KOPT-K1 (cell line): ENCODE data around the gene BHLHA9.

ENCODE experiments used
- H3K27ac ChIP-seq: fragments of 200-600 bp; sonication (generic); 2 replicates; pipeline ENCODE4 v1.5.1; 2016; ENCODE audit warnings: antibody characterized with exemption, mild to moderate bottlenecking, low read depth, low read length; ENCODE audit not compliant: poor library complexity, severe bottlenecking
- H3K36me3 ChIP-seq: fragments of 200-600 bp; sonication (generic); 2 replicates; pipeline ENCODE4 v1.5.1; 2017; ENCODE audit warnings: antibody characterized with exemption, mild to moderate bottlenecking, low read length, moderate library complexity; ENCODE audit not compliant: insufficient read depth
- H3K9me3 ChIP-seq: fragments of 200-600 bp; sonication (generic); 2 replicates; pipeline ENCODE4 v1.5.1; 2017; ENCODE audit warnings: antibody characterized with exemption, low read length, mild to moderate bottlenecking; ENCODE audit not compliant: insufficient read depth, poor library complexity, severe bottlenecking

Gene BHLHA9

DNA sequence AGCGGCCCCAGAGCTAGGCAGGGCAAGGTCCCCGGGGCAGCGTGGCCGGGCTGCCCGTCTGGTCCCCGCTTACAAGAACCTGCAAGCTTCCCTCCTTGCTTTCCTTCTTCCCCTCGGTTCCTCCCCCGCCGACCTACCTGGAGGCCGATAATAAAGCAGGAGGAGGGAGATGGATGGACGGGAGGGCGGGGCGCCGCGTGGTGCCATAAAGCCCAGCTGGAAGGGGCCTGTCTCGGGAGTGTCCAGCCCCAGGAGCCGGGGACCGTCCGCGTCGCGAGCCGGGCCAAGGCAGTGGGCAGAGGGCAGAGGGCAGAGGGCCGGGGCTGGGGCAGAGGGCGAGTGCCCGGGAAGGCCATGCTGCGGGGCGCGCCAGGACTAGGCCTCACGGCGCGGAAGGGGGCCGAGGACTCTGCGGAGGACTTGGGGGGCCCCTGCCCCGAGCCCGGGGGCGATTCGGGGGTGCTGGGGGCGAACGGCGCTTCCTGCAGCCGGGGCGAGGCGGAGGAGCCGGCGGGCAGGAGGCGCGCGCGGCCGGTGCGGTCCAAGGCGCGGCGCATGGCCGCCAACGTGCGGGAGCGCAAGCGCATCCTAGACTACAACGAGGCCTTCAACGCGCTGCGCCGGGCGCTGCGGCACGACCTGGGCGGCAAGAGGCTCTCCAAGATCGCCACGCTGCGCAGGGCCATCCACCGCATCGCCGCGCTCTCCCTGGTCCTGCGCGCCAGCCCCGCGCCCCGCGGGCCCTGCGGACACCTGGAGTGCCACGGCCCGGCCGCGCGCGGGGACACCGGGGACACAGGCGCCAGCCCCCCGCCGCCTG, at the start of gene BHLHA9:
Gene BHLHA9, plus strand, starts transcription at position 235 of the 820 bp plus-strand sequence. Its CDS starts 120 bp downstream, at position 355.
- no peaks in the 10 kb centered on the region for H3K9me3 ChIP-seq
- no peaks in the 10 kb centered on the region for H3K36me3 ChIP-seq
- no peak within 1 kb of the TSS for H3K27ac ChIP-seq

DNA sequence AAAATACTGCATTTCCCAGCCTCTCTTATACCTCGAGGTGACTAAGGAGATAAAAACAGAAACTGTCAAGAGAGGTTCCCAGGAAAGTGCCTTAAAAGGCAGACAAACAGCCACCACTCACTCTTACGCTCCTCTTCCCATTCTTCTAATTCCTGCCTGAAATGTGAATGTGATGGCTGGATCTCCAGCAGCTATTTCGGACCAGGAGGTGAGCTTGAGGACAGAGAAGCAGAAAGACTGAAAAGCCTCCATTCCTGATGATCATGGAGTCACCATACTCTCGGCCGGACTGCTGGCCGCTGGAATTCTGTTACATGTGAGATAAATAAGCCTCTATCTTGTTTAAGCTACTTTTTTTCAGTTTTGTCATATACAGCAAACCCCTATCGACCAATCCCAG, 49.0 kb upstream of the BHLHA9 start:
- Histone ChIP-seq H3K9me3 (no peaks in the 10 kb centered on the region), H3K36me3 (no peaks in the 10 kb centered on the region), H3K27ac (no peak overlapping the region)

DNA sequence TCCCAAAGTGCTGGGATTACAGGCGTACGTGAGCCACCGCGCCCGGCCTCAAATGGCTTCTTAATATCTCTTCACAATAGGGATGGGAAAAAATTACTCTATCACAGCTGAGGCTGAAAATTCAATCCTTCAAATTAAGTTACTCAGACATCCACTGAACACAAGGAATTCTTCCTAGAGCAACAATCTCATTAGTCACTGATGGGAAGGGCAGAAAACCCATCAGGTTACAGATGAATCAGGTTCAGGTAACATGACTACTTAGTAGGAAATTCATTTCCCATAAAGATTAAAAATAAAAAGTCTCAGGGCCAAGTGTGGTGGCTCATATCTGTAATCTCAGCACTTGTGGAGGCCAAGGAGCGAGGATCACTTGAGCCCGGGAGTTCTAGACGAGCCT, 47.9 kb upstream of the BHLHA9 start:
- H3K36me3 ChIP-seq: no peaks in the 10 kb centered on the region
- no peak overlapping the region for H3K27ac ChIP-seq
- no peaks in the 10 kb centered on the region for H3K9me3 ChIP-seq

DNA sequence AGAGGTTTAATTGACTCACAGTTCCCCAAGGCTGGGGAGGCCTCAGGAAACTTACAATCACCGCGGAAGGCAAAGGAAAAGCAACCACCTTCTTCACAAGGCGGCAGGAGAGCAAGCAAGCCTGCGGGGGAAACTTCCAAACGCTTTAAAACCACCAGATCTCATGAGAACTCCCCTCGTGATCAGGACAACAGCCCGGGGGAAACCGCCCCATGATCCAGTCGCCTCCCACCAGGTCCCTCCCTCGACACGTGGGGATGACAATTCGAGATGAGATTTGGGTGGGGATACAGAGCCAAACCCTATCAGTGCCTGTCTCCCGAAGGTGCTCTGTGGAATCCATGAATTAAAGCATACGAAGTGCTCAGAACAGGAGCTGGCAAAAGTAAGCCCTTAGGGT, 46.6 kb upstream of the BHLHA9 start:
- Histone ChIP-seq H3K9me3 (no peaks in the 10 kb centered on the region), H3K27ac (no peak overlapping the region), H3K36me3 (no peaks in the 10 kb centered on the region)

DNA sequence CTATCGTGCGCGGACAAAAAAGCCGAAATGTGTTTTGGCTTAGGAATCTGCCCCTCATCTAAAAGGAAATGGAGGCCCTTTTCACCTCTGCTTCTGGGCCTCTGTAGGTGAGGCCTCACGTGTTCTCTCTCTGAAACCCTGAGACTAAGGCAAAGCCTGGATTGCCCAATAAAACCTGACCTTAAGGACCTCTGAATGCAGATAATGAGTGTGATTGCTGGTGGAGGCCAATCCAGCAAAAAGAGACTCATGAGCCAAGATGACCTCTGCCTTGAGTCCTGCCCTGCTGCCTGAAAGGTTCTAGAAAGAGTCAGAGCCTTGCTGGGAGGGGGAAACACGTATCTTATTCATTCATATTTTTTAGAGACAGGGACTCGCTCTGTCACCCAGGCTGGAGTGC, 45.9 kb upstream of the BHLHA9 start:
- no peaks in the 10 kb centered on the region for H3K36me3 ChIP-seq
- no peaks in the 10 kb centered on the region for H3K9me3 ChIP-seq
- no peak overlapping the region for H3K27ac ChIP-seq

DNA sequence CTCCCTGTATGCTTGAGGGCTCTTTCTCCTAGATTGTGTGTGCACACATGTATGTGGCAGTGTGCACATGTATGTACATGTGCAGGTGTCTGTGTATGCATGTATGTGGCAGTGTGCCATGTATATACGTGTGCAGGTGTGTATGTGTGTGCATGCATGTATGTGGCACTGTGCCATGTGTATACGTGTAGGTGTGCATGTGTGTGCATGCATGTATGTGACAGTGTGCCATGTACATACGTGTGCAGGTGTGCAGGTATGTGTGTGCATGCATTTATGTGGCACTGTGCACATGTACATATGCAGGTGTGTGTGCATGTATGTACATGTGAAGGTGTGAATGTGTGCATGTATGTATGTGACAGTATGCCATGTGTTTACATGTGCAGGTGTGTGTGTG, 43.9 kb upstream of the BHLHA9 start:
- no peaks in the 10 kb centered on the region for H3K36me3 ChIP-seq
- H3K9me3 ChIP-seq: no peaks in the 10 kb centered on the region
- no peak overlapping the region for H3K27ac ChIP-seq

DNA sequence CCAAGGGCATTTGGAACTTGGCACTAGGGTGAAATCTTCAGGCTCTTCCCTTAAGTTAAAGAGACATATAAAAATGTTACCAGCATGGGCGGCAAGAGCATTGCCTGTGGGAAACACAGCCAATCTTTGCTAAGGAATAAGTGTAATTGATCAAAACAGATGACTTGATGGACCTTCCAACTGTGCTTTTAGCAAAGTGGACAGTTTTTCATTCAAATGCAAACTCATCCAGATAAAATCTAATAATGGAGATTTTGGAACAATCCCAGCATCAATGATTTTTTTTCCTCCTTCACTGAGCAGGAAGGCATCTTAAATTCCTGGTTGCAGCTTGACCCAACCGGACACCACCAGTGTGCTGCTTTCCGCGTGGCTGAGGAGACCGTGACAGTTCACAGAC, 42.9 kb upstream of the BHLHA9 start:
- no peaks in the 10 kb centered on the region for H3K9me3 ChIP-seq
- H3K27ac ChIP-seq: no peak overlapping the region
- H3K36me3 ChIP-seq: no peaks in the 10 kb centered on the region

DNA sequence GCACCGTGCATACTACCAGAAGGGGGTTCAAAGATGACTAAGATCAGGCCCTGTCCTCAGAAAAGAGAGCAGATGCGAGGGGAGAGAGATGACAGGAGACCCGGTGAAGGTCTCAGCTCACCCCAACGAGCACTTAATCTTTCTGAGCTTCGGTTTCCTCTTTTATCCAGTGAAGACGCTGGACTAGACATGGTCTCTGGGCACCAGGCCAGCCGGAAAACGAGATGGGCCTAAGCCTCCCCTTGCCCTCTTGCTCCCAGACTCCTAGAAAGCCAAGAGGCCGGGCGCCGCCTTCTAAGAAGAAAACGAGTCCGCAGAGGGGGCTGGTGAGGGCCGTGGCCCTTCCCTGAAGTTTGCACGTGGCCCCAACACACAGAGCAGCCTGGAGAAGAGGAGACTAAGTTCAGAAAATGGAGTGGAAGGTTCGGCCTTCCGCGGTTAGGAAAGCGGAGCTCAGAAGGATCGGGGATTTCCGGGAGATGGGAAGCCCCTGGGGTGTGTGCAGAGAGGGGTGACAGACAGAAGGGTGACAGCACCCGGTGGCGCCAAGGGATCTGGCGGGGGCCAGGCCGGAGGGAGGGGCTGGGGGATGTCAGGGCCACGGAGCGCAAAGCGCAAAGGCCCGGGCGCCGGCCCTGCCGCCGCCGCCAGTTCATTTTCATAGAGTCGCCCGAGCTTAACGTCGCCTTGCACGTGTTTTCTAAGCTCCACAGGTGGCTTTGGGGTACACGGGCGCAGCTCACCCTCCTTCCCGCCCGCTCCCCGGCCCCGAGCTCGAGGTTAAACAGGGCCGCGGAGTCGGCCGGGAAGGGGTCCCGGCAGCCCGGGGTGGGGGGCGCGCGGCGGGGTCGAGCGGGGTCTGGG, 42.1 kb upstream of the BHLHA9 start:
- Histone ChIP-seq H3K27ac (no peak overlapping the region), H3K36me3 (no peaks in the 10 kb centered on the region), H3K9me3 (no peaks in the 10 kb centered on the region)

DNA sequence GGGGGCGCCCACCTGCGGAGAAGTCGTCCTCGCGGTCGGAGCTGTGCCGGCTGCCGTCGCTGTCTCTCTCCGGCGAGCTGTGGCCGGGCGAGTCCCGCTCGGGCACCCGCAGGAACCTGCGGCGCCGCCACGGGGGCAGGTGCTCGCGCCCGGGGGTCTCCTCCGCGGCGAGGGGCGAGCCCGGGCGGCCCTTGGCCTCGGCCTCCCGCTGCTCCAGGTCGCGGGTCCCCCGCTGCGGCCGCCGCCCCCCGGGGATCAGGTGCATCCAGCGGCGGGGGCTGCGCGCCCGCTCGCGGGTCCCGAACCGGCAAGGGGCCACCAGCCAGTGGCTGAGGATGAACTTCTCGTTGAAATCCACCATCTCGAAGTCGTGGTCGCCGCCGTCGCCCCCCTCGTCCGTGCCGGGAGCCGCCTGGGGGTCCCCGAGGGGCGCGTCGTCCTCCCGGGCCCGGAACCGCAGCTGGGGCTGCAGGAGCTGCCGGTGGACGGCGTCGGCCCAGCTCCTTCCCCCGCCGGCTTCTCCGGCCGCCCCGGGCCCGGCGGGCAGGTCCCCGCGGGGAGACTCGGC, 41.4 kb upstream of the BHLHA9 start:
- Histone ChIP-seq H3K36me3 (no peaks in the 10 kb centered on the region), H3K27ac (no peak overlapping the region), H3K9me3 (no peaks in the 10 kb centered on the region)

DNA sequence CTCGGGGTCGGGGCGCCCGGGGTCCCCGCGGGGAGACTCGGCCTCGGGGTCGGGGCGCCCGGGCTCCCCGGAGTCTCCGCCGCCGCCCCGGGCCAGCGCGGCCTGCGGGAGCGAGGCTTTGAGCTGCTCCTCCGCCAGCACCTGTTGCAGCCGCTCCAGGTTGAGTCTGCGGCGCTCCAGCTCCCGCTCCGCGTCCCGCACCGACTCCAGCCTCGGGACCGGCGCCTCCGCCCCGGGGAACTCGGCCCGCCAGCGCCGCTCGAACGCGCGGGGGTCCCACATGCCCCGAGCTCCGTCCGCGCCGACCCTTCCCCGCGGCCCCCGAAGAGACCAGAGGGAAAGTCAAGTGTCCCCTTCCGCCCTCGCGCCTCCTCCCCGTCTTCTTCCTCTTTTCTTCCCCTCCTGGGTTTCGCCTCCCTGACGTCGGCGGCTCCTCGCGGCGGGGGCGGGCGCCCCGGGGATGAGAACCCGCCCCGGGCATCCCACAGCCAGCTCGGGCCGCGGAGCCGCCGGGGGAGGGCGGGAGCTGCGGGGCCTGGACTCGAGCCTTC, 40.8 kb upstream of the BHLHA9 start:
- H3K9me3 ChIP-seq: no peaks in the 10 kb centered on the region
- no peak overlapping the region for H3K27ac ChIP-seq
- no peaks in the 10 kb centered on the region for H3K36me3 ChIP-seq

DNA sequence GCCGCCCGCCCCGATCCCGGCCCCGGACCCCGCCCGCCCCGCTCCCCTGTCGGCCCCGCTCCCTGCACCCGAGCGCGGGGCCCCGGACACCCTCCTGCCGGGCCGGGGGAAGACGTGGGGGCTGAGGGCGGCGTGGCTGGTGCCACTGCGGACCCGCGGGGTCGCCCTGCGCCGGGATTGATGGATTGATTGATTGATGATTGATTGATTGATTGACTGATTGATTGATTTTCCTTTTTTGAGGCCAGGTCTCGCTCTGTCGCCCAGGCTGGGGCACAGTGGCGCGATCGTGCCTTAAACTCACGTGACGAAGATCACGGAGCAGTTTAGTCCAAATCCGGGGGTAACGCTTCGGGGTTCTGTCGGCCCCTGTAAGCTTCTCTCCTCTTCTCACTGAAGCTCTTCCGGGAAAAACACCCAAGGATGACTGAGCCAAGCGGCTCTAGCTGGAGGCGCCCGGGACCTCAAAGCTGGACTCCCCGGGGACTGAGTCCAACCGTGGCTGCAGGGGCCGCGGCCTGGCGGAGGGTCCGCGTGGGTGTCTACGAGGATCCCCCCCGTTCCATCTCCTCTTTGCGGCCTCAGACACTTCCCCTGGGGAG, 40.2 kb upstream of the BHLHA9 start:
- Histone ChIP-seq H3K36me3 (no peaks in the 10 kb centered on the region), H3K9me3 (no peaks in the 10 kb centered on the region), H3K27ac (no peak overlapping the region)

DNA sequence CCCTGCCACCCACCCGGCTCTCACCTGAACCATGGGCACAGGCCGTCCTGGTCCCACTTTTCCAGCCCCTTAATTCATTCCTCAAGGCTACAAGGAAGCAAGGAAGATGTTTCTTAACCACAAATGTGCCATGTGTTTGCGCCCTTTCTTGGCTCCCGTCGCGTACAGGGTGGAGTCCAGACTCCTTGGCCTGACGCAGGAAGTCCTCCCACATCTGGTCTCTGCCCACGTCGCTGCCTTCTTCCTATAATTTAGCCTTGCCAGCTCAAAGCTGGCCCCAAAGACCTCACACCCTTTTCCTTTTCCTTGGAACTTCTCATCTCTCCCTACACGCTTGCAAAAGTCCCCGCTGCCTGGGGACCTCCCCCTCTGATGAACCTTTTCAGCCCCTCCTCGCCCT, 38.8 kb upstream of the BHLHA9 start:
- H3K27ac ChIP-seq: no peak overlapping the region
- H3K36me3 ChIP-seq: no peaks in the 10 kb centered on the region
- H3K9me3 ChIP-seq: no peaks in the 10 kb centered on the region

DNA sequence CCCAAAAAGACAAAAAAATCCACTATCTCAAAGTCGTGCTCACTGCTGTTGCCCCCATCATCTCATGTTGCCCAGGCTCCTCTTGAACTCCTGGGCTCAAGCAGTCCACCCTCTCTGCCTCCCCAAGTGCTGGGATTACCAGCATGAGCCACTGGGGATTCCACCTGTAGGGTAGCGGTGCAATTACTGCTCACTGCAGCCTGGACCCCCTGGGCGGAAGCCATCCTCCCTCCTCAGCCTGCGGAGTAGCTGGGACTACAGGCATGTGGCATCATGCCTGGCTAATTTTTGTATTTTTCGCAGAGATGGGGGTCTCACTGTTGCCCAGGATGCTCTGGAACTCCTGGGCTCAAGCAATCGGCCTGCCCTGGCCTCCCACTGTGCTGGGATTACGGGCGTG, 37.9 kb upstream of the BHLHA9 start:
- Histone ChIP-seq H3K9me3 (no peaks in the 10 kb centered on the region), H3K36me3 (no peaks in the 10 kb centered on the region), H3K27ac (no peak overlapping the region)

DNA sequence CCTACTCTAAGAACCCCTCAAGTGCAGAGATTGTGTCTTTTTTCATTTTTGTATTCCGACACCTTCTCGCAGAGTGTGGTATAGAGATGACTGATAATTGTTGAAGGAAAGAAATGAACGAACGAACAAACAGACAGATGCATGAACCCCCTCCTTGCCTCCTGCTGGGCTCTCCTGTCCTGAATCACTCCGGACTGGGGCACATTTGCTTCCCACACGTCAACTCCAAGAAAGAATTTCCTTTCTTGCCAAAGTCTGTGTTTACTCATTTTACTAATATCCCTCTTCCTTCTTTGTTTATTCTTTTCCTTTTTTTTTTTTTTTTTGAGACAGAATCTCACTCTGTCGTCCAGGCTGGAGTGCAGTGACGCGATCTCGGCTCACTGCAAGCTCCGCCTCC, 37.5 kb upstream of the BHLHA9 start:
- Histone ChIP-seq H3K27ac (no peak overlapping the region), H3K36me3 (no peaks in the 10 kb centered on the region), H3K9me3 (peaks cover 4% of the 10 kb centered on the region)

DNA sequence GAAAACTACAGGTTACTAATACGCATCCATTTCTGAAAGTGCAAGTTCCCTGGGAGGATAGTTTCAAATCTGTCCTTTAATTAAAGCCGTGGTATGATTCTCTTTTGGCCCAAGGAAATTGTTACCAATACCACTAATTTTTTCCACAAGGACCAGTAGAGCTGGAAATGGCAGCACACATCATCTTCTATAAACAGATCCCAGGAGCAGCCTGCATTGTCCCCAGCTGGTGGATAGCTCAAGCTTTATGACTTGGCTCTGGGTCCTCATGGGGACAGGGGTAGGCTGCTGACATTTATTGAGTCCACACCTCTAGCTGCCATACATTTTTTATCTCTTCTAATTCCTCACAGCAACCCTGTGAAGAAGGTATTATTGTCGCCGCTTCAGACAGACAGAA, 35.8 kb upstream of the BHLHA9 start:
- no peak overlapping the region for H3K27ac ChIP-seq
- H3K36me3 ChIP-seq: no peaks in the 10 kb centered on the region
- H3K9me3 ChIP-seq: peaks cover 7% of the 10 kb centered on the region
